Testis (tissue), 3 donors: Measurements from ENCODE around the gene MPDU1. TPM values are rescaled to one million over a fixed set of nuclear protein-coding genes. Genes with fewer than 3 reads are reported as not detected.

Experiments used
- DNase-seq: peaks from one replicate; pipeline ENCODE4 v3.0.0-alpha.2; 2019
- H3K27ac ChIP-seq, 2 donors: fragments of 200-600 bp; sonication (generic); one replicate each; pipeline ENCODE4 v1.5.1; 2019
- H3K27me3 ChIP-seq: fragments of 200-600 bp; sonication (generic); one replicate; pipeline ENCODE4 v1.5.1; 2019
- H3K36me3 ChIP-seq: fragments of 200-600 bp; sonication (generic); one replicate; pipeline ENCODE4 v1.5.1; 2017; ENCODE audit warnings: low read depth; ENCODE audit errors: missing control alignments
- H3K4me1 ChIP-seq: fragments of 200-600 bp; sonication (generic); one replicate; pipeline ENCODE4 v1.5.1; 2019
- H3K4me3 ChIP-seq, 2 donors: fragments of 200-600 bp; sonication (generic); one replicate each; pipeline ENCODE4 v1.5.1; 2017 to 2019
- H3K9me3 ChIP-seq: fragments of 200-600 bp; sonication (generic); one replicate; pipeline ENCODE4 v1.5.1; 2017
- POLR2A ChIP-seq: fragments of 450-650 bp; IDR thresholded peaks from one replicate; pipeline ENCODE4 v1.6.1; 2017; ENCODE audit warnings: antibody characterized with exemption, mild to moderate bottlenecking, moderate library complexity
- WGBS, 2 donors: methylation state at CpG; one replicate each; pipeline ENCODE4 v1.1.5; 2018; 5-methylcytosine and 5-hydroxymethylcytosine counted together
- intact Hi-C: fragments of 100-400 bp; cut with DNase I; formaldehyde crosslinking; loops from one replicate; pipeline ENCODE4 v1.15.1; 2023; ENCODE audit warnings: low total_unique reads
- polyA plus RNA-seq: library from polyadenylated mRNA; stranded (reverse); fragments of 350-450 nt; fragmentation: Illumina TruSeq; extraction: RNeasy Lipid Tissue Mini Kit (QIAGEN cat#74804); gene quantifications from one replicate; pipeline ENCODE4 v1.2.3, GENCODE V29; 2014; ENCODE audit warnings: low read depth, low replicate concordance; ENCODE audit not compliant: insufficient read depth
- small RNA-seq, 2 donors: library from RNA; depleted of rRNA; stranded (forward); fragments of <200 nt; gene quantifications; one replicate each; pipeline ENCODE3, GENCODE V24; 2016
- total RNA-seq, 2 donors: library from RNA; depleted of rRNA; stranded (reverse); fragments of >200 nt; gene quantifications; one replicate each; pipeline ENCODE4 v1.2.3, GENCODE V29; 2016
- TF ChIP-seq, protein P1 (sequence below), 3 experiments: fragments of 450-650 bp in 2 of 3; fragments of 200-600 bp in 1 of 3; sonication (generic) in 1 of 3; IDR thresholded peaks; one replicate each; pipeline ENCODE4 v1.5.1; 2016 to 2019; ENCODE audit warnings: antibody characterized with exemption in 3 of 3, mild to moderate bottlenecking in 2 of 3, moderate library complexity in 1 of 3

The MPDU1 gene
- total and polyA plus RNA-seq, 3 donors from 2014 or later, result 55.7 to 88.7 (median 60.9) TPM

DNA sequence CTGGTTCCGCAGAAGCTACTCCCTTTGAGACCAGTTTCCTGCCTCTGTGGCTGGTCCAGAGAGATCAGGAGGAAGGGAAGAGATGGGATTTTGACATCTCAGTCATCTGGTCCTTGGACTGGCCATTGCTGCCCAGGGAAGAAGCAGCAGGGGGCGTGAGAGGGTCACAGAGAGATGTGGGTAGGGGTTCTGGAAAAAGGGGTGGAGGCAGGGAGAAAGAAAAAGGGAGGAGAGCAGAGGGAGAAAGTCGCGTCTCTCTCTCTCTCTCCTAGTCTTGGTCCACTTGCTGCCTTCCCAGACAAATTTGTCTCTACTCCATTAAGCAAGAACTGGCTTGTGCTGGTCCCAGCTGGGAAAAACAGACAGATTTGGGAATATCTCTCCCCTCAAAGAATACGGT lies 50.7 kb downstream of the MPDU1 start:
- Histone ChIP-seq H3K36me3 (no peaks in the 10 kb centered on the region), H3K9me3 (no peaks in the 10 kb centered on the region), H3K4me3 (no peak overlapping the region), H3K27ac (no peak overlapping the region), H3K27me3 (no peaks in the 10 kb centered on the region), H3K4me1 (peaks cover 7% of the 10 kb centered on the region)
- intact Hi-C loops, result no loop called here
- TF ChIP-seq, protein P1, sequence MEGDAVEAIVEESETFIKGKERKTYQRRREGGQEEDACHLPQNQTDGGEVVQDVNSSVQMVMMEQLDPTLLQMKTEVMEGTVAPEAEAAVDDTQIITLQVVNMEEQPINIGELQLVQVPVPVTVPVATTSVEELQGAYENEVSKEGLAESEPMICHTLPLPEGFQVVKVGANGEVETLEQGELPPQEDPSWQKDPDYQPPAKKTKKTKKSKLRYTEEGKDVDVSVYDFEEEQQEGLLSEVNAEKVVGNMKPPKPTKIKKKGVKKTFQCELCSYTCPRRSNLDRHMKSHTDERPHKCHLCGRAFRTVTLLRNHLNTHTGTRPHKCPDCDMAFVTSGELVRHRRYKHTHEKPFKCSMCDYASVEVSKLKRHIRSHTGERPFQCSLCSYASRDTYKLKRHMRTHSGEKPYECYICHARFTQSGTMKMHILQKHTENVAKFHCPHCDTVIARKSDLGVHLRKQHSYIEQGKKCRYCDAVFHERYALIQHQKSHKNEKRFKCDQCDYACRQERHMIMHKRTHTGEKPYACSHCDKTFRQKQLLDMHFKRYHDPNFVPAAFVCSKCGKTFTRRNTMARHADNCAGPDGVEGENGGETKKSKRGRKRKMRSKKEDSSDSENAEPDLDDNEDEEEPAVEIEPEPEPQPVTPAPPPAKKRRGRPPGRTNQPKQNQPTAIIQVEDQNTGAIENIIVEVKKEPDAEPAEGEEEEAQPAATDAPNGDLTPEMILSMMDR (IDR thresholded peaks at IDR 0.05), result peak; percentile 21 to 37 (median 25)
- TF ChIP-seq POLR2A, result no peak
- 41 to 42% methylated on average over 5 of the region's 5 CpGs for WGBS, 2 donors
- DNase-seq, result peak; percentile 64

DNA sequence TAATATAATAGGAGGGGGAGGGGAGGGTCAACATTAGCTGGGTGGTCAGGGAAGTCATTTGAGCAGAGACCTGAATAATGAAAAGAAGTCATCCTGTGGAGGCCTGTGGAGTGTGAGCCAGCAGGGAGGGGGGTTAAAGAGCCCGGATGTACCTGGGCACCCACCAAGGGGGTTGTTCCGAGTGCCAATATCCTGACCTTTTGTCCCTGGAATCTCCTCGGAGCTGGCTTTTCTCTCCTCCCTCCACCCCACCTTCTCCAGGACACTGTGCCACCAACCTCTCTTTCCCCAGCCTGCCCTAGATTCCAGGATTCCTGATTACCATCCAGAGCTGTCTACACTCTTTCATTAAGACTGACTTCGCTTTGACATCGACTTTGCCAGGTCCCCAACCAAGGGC lies 52.5 kb downstream of the MPDU1 start:
- Histone ChIP-seq H3K9me3 (no peaks in the 10 kb centered on the region), H3K4me1 (peaks cover 5% of the 10 kb centered on the region), H3K27ac (no peak overlapping the region), H3K4me3 (no peak overlapping the region), H3K36me3 (no peaks in the 10 kb centered on the region), H3K27me3 (no peaks in the 10 kb centered on the region)
- TF ChIP-seq POLR2A, result no peak
- no peak for DNase-seq
- intact Hi-C loops, result no loop called here
- 74 to 80% methylated on average over 5 of the region's 5 CpGs for WGBS, 2 donors

Small RNA genes lying within 50 kb of the gene (small RNA-seq; reads per million reads assigned to genes)
- gene CD68 (0 reads per million in 2 donors), gene RF00019 (0 reads per million in 2 donors), gene SNORA48 (0 reads per million in 2 donors), gene SNORD10 (0 reads per million in 2 donors)

Other genes starting within 250 kb of the MPDU1 start
- 100 to 1,000 TPM in 1 of 2 donors, 10 to 100 TPM in 1; 12.6 to 140 TPM for gene ACAP1, start 247.3 kb upstream of the MPDU1 start, total RNA-seq
- gene ACAP1, start 247.3 kb upstream of the MPDU1 start, polyA plus RNA-seq, result 95.2 TPM
- gene KCTD11, start 231.7 kb upstream of the MPDU1 start, total RNA-seq, result 1 to 10 TPM; 4.8 to 5.0 TPM
- 6.8 TPM for gene KCTD11, start 231.7 kb upstream of the MPDU1 start, polyA plus RNA-seq
- gene TMEM95, start 228.7 kb upstream of the MPDU1 start, total RNA-seq, result 1 to 10 TPM; 2.8 to 6.6 TPM
- 9.9 TPM for gene TMEM95, start 228.7 kb upstream of the MPDU1 start, polyA plus RNA-seq
- 1 to 10 TPM; 3.7 to 6.8 TPM for gene TNK1, start 202.8 kb upstream of the MPDU1 start, total RNA-seq
- 4.0 TPM for gene TNK1, start 202.8 kb upstream of the MPDU1 start, polyA plus RNA-seq
- gene PLSCR3, start 189.3 kb upstream of the MPDU1 start, total RNA-seq, result 10 to 100 TPM; 13.6 to 19.4 TPM
- gene PLSCR3, start 189.3 kb upstream of the MPDU1 start, polyA plus RNA-seq, result 14.2 TPM
- 10 to 100 TPM; 18.7 to 33.3 TPM for gene TMEM256, start 179.8 kb upstream of the MPDU1 start, total RNA-seq
- 27.3 TPM for gene TMEM256, start 179.8 kb upstream of the MPDU1 start, polyA plus RNA-seq
- 10 to 100 TPM in 1 of 2 donors, 1 to 10 TPM in 1; 9.9 to 10.7 TPM for gene NLGN2, start 176.0 kb upstream of the MPDU1 start, total RNA-seq
- 8.4 TPM for gene NLGN2, start 176.0 kb upstream of the MPDU1 start, polyA plus RNA-seq
- gene SPEM1, start 163.5 kb upstream of the MPDU1 start, total RNA-seq, result 10 to 100 TPM in 1 of 2 donors, 1 to 10 TPM in 1; 8.5 to 18.7 TPM
- 67.7 TPM for gene SPEM1, start 163.5 kb upstream of the MPDU1 start, polyA plus RNA-seq
- 100 to 1,000 TPM in 1 of 2 donors, 10 to 100 TPM in 1; 41.4 to 202 TPM for gene SPEM2, start 158.2 kb upstream of the MPDU1 start, total RNA-seq
- gene SPEM2, start 158.2 kb upstream of the MPDU1 start, polyA plus RNA-seq, result 111 TPM
- gene SPEM3, start 155.0 kb upstream of the MPDU1 start, total RNA-seq, result 10 to 100 TPM in 1 of 2 donors, 1 to 10 TPM in 1; 5.7 to 18.8 TPM
- 63.0 TPM for gene SPEM3, start 155.0 kb upstream of the MPDU1 start, polyA plus RNA-seq
- gene TMEM102, start 148.4 kb upstream of the MPDU1 start, total RNA-seq, result 10 to 100 TPM in 1 of 2 donors, 1 to 10 TPM in 1; 7.9 to 11.7 TPM
- 6.5 TPM for gene TMEM102, start 148.4 kb upstream of the MPDU1 start, polyA plus RNA-seq
- gene FGF11, start 144.3 kb upstream of the MPDU1 start, total RNA-seq, result 1 to 10 TPM; 3.2 to 4.2 TPM
- gene FGF11, start 144.3 kb upstream of the MPDU1 start, polyA plus RNA-seq, result 4.6 TPM
- gene CHRNB1, start 138.8 kb upstream of the MPDU1 start, total RNA-seq, result 1 to 10 TPM; 6.2 to 7.4 TPM
- gene CHRNB1, start 138.8 kb upstream of the MPDU1 start, polyA plus RNA-seq, result 6.9 TPM
- gene ZBTB4, start 104.2 kb upstream of the MPDU1 start, total RNA-seq, result 10 to 100 TPM; 34.0 to 43.4 TPM
- gene ZBTB4, start 104.2 kb upstream of the MPDU1 start, polyA plus RNA-seq, result 39.5 TPM
- 1 to 10 TPM; 1.8 to 3.9 TPM for gene SLC35G6, start 102.4 kb upstream of the MPDU1 start, total RNA-seq
- 3.9 TPM for gene SLC35G6, start 102.4 kb upstream of the MPDU1 start, polyA plus RNA-seq
- gene POLR2A, start 99.5 kb upstream of the MPDU1 start, total RNA-seq, result 100 to 1,000 TPM; 359 to 391 TPM
- 175 TPM for gene POLR2A, start 99.5 kb upstream of the MPDU1 start, polyA plus RNA-seq
- gene TNFSF12, start 34.8 kb upstream of the MPDU1 start, total RNA-seq, result 10 to 100 TPM; 17.0 to 20.6 TPM
- 21.5 TPM for gene TNFSF12, start 34.8 kb upstream of the MPDU1 start, polyA plus RNA-seq
- gene TNFSF13, start 25.1 kb upstream of the MPDU1 start, total RNA-seq, result 1 to 10 TPM; 1.2 to 5.1 TPM
- gene TNFSF13, start 25.1 kb upstream of the MPDU1 start, polyA plus RNA-seq, result 11.5 TPM
- gene SENP3, start 21.9 kb upstream of the MPDU1 start, total RNA-seq, result 10 to 100 TPM; 77.4 to 83.5 TPM
- gene SENP3, start 21.9 kb upstream of the MPDU1 start, polyA plus RNA-seq, result 108 TPM
- 1 to 10 TPM; 2.0 to 6.4 TPM for gene CD68, start 4.2 kb upstream of the MPDU1 start, total RNA-seq
- gene CD68, start 4.2 kb upstream of the MPDU1 start, polyA plus RNA-seq, result 54.8 TPM
- 1 to 10 TPM; 2.8 to 4.0 TPM for gene SOX15, start 6.2 kb downstream of the MPDU1 start, total RNA-seq
- gene SOX15, start 6.2 kb downstream of the MPDU1 start, polyA plus RNA-seq, result 2.6 TPM
- 10 to 100 TPM; 53.8 to 60.3 TPM for gene FXR2, start 31.0 kb downstream of the MPDU1 start, total RNA-seq
- gene FXR2, start 31.0 kb downstream of the MPDU1 start, polyA plus RNA-seq, result 76.0 TPM
- gene SAT2, start 44.0 kb downstream of the MPDU1 start, total RNA-seq, result 100 to 1,000 TPM; 108 to 112 TPM
- 128 TPM for gene SAT2, start 44.0 kb downstream of the MPDU1 start, polyA plus RNA-seq
- 1 to 10 TPM; 3.2 to 6.1 TPM for gene SHBG, start 46.3 kb downstream of the MPDU1 start, total RNA-seq
- 17.8 TPM for gene SHBG, start 46.3 kb downstream of the MPDU1 start, polyA plus RNA-seq
- gene ATP1B2, start 67.1 kb downstream of the MPDU1 start, total RNA-seq, result 10 to 100 TPM in 1 of 2 donors, 1 to 10 TPM in 1; 6.1 to 11.6 TPM
- 10.1 TPM for gene ATP1B2, start 67.1 kb downstream of the MPDU1 start, polyA plus RNA-seq
- gene TP53, start 103.6 kb downstream of the MPDU1 start, total RNA-seq, result 10 to 100 TPM; 45.0 to 47.1 TPM
- gene TP53, start 103.6 kb downstream of the MPDU1 start, polyA plus RNA-seq, result 32.1 TPM
- 10 to 100 TPM; 10.5 to 11.3 TPM for gene WRAP53, start 104.6 kb downstream of the MPDU1 start, total RNA-seq
- 12.0 TPM for gene WRAP53, start 104.6 kb downstream of the MPDU1 start, polyA plus RNA-seq
- gene EFNB3, start 121.3 kb downstream of the MPDU1 start, total RNA-seq, result 1 to 10 TPM in 1 of 2 donors, under 1 TPM in 1; 0.93 to 2.0 TPM
- gene EFNB3, start 121.3 kb downstream of the MPDU1 start, polyA plus RNA-seq, result 3.5 TPM
- 10 to 100 TPM; 11.7 to 22.7 TPM for gene DNAH2, start 133.9 kb downstream of the MPDU1 start, total RNA-seq
- 24.9 TPM for gene DNAH2, start 133.9 kb downstream of the MPDU1 start, polyA plus RNA-seq